ENCODE data around the gene TEX38. TPM values are rescaled to one million over a fixed set of nuclear protein-coding genes. Genes with fewer than 3 reads are reported as not detected.

Gene TEX38
- total RNA-seq, 1 donor from 2014 or later, result not detected

GRCh38 chr1:46638921-46639320, 32.7 kb upstream of the TEX38 start:
- H3K27me3 Mint-ChIP-seq (ENCODE audit: insufficient read depth, low read depth), result no peaks in the 10 kb centered on the region
- no peaks in the 10 kb centered on the region for H3K4me1 Mint-ChIP-seq
- TF ChIP-seq CTCF (IDR thresholded peaks at IDR 0.05) (no peak), EZH2 (IDR thresholded peaks at IDR 0.05) (no peak), EZH2phosphoT487 (IDR thresholded peaks at IDR 0.05) (no peak)
- Histone ChIP-seq H4K20me1 (ENCODE audit: low read depth) (no peaks in the 10 kb centered on the region), H3K79me2 (ENCODE audit: low read depth) (no peaks in the 10 kb centered on the region), H3F3A (ENCODE audit: low read depth) (no peaks in the 10 kb centered on the region), H3K9me3 (ENCODE audit: low read depth) (no peaks in the 10 kb centered on the region), H3K27me3 (no peaks in the 10 kb centered on the region), H3K4me1 (no peaks in the 10 kb centered on the region), H3K9ac (no peak overlapping the region), H3K4me3 (no peak overlapping the region), H3K4me2 (no peak overlapping the region), H3K27ac (no peak overlapping the region), H3K36me3 (no peaks in the 10 kb centered on the region), H2AFZ (replicated peaks) (no peak overlapping the region)
- H3K4me3 Mint-ChIP-seq, result no peak overlapping the region
- H3K9me3 Mint-ChIP-seq, result no peaks in the 10 kb centered on the region
- no peak overlapping the region for H3K27ac Mint-ChIP-seq
- peaks cover 21% of the 10 kb centered on the region for H3K36me3 Mint-ChIP-seq
- DNase-seq (ENCODE audit: low spot score), result no peak

- no peaks in the 10 kb centered on the region for H3K9me3 Mint-ChIP-seq
Measured at GRCh38 chr1:46639547-46639946, 32.1 kb upstream of the TEX38 start.

GRCh38 chr1:46642115-46642680, 29.5 kb upstream of the TEX38 start:
- Histone ChIP-seq H3K27me3 (no peaks in the 10 kb centered on the region), H3K36me3 (no peaks in the 10 kb centered on the region), H3K79me2 (ENCODE audit: low read depth) (no peaks in the 10 kb centered on the region), H4K20me1 (ENCODE audit: low read depth) (no peaks in the 10 kb centered on the region), H3K4me2 (no peak overlapping the region), H3K4me3 (no peak overlapping the region), H2AFZ (replicated peaks) (no peak overlapping the region), H3F3A (ENCODE audit: low read depth) (no peaks in the 10 kb centered on the region), H3K27ac (no peak overlapping the region), H3K9ac (no peak overlapping the region), H3K9me3 (ENCODE audit: low read depth) (no peaks in the 10 kb centered on the region), H3K4me1 (no peaks in the 10 kb centered on the region)
- Mint-ChIP-seq H3K27me3 (ENCODE audit: insufficient read depth, low read depth) (peaks cover 2% of the 10 kb centered on the region), H3K27ac (no peak overlapping the region), H3K4me1 (no peaks in the 10 kb centered on the region), H3K36me3 (peaks cover 21% of the 10 kb centered on the region), H3K9me3 (no peaks in the 10 kb centered on the region), H3K4me3 (no peak overlapping the region)
- no peak for TF ChIP-seq EZH2 (IDR thresholded peaks at IDR 0.05)
- no peak for DNase-seq (ENCODE audit: low spot score)

More at GRCh38 chr1:46639547-46639946, 32.1 kb upstream of the TEX38 start:
- H3K4me2 ChIP-seq, result no peak overlapping the region
- H3K4me3 Mint-ChIP-seq, result no peak overlapping the region
- H3K79me2 ChIP-seq (ENCODE audit: low read depth), result no peaks in the 10 kb centered on the region
- no peaks in the 10 kb centered on the region for H3K27me3 ChIP-seq
- H3K36me3 Mint-ChIP-seq, result peaks cover 20% of the 10 kb centered on the region
- no peak overlapping the region for H3K27ac ChIP-seq
- H3K9me3 ChIP-seq (ENCODE audit: low read depth), result no peaks in the 10 kb centered on the region
- no peak overlapping the region for H3K9ac ChIP-seq
- H3F3A ChIP-seq (ENCODE audit: low read depth), result no peaks in the 10 kb centered on the region
- no peaks in the 10 kb centered on the region for H3K4me1 Mint-ChIP-seq
- no peak overlapping the region for H3K4me3 ChIP-seq
- H2AFZ ChIP-seq (replicated peaks), result no peak overlapping the region
- H4K20me1 ChIP-seq (ENCODE audit: low read depth), result no peaks in the 10 kb centered on the region
- H3K4me1 ChIP-seq, result no peaks in the 10 kb centered on the region
- no peaks in the 10 kb centered on the region for H3K36me3 ChIP-seq
- no peaks in the 10 kb centered on the region for H3K27me3 Mint-ChIP-seq (ENCODE audit: insufficient read depth, low read depth)
- no peak overlapping the region for H3K27ac Mint-ChIP-seq
- no peak for TF ChIP-seq EZH2 (IDR thresholded peaks at IDR 0.05)
- no peak for TF ChIP-seq EZH2phosphoT487 (IDR thresholded peaks at IDR 0.05)
- no peak for TF ChIP-seq CTCF (IDR thresholded peaks at IDR 0.05)
- DNase-seq (ENCODE audit: low spot score), result no peak

- H3K9me3 Mint-ChIP-seq, result peaks cover under 1% of the 10 kb centered on the region
- Histone ChIP-seq H2AFZ (replicated peaks) (no peak overlapping the region), H3K4me1 (no peaks in the 10 kb centered on the region), H3K9me3 (ENCODE audit: low read depth) (no peaks in the 10 kb centered on the region), H3K9ac (no peak overlapping the region), H3K4me3 (no peak overlapping the region), H3K4me2 (no peak overlapping the region), H3K27me3 (no peaks in the 10 kb centered on the region), H3K36me3 (no peaks in the 10 kb centered on the region), H4K20me1 (ENCODE audit: low read depth) (no peaks in the 10 kb centered on the region), H3K79me2 (ENCODE audit: low read depth) (no peaks in the 10 kb centered on the region), H3F3A (ENCODE audit: low read depth) (no peaks in the 10 kb centered on the region), H3K27ac (no peak overlapping the region)
- no peak overlapping the region for H3K4me3 Mint-ChIP-seq
- no peak for DNase-seq (ENCODE audit: low spot score)
- TF ChIP-seq EZH2phosphoT487 (IDR thresholded peaks at IDR 0.05) (no peak), CTCF (IDR thresholded peaks at IDR 0.05) (no peak), EZH2 (IDR thresholded peaks at IDR 0.05) (no peak)
- H3K36me3 Mint-ChIP-seq, result peaks cover 27% of the 10 kb centered on the region
- H3K4me1 Mint-ChIP-seq, result no peaks in the 10 kb centered on the region
- H3K27me3 Mint-ChIP-seq (ENCODE audit: insufficient read depth, low read depth), result peaks cover 2% of the 10 kb centered on the region
- H3K27ac Mint-ChIP-seq, result no peak overlapping the region
Measured at GRCh38 chr1:46643368-46643775, 28.3 kb upstream of the TEX38 start.

All from neural progenitor cell (in vitro differentiated cells).